Hepatocyte (in vitro differentiated cells): Measurements from ENCODE around the gene UBIAD1.

Experiments used
- CTCF ChIP-seq: fragments of 200-600 bp; sonication (generic); IDR thresholded peaks from 2 replicates; pipeline ENCODE4 v1.5.1; 2016; ENCODE audit warnings: antibody characterized with exemption, mild to moderate bottlenecking; ENCODE audit not compliant: poor library complexity
- EZH2 ChIP-seq: fragments of 200-600 bp; sonication (generic); IDR thresholded peaks from 2 replicates; pipeline ENCODE4 v1.6.1; 2016; ENCODE audit warnings: antibody characterized with exemption, mild to moderate bottlenecking, borderline replicate concordance
- EZH2phosphoT487 ChIP-seq: fragments of 200-600 bp; sonication (generic); IDR thresholded peaks from one replicate; pipeline ENCODE4 v1.6.1; 2018; ENCODE audit warnings: antibody characterized with exemption, mild to moderate bottlenecking, low read depth, moderate library complexity; ENCODE audit not compliant: unreplicated experiment, severe bottlenecking

GRCh38 chr1:11227106-11228077, 45.6 kb upstream of the UBIAD1 start:
- TF ChIP-seq CTCF (no peak), EZH2 (no peak), EZH2phosphoT487 (no peak)
